Stimulated activated CD8-positive, alpha-beta memory T cell treated with anti-CD3 and anti-CD28 coated beads, Interleukin-12 subunit alpha, Interleukin-12 subunit beta, amount 100 ng/mL, for 4 hours (primary cell): ENCODE measurements around the gene IMP3.

Experiments
- DNase-seq: peaks from one replicate; pipeline ENCODE4 v3.0.0-alpha.2; 2020; ENCODE audit warnings: low read depth

Gene IMP3

DNA sequence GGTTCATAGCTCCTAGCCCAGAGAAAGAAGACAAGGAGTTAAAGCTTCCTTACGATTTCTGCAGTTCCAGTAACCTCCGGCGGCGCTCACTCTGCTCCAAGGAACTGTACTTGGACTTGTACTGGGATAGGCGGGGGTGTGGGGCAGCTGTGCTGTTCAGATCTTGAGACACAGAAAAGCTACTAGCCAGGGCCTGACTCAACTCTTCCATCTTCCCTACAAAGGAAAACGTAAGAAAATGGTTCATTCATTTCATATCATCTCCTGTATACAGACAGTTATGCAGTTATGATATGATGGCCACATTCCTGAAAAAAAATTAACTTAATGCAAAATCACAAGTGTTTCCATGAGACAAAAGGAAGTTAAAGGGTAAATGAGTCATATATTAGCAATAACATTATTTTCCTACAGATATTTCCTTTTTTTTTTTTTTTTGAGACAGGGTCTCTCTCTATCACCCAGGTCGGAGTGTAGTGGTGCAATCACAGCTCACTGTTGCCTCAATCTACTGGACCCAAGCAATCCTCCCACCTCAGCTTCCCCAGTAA lies 19.1 kb downstream of the IMP3 start:
- no peak for DNase-seq

GRCh38 chr15:75620058-75620820 lies 19.8 kb downstream of the IMP3 start:
- DNase-seq: no peak

DNA sequence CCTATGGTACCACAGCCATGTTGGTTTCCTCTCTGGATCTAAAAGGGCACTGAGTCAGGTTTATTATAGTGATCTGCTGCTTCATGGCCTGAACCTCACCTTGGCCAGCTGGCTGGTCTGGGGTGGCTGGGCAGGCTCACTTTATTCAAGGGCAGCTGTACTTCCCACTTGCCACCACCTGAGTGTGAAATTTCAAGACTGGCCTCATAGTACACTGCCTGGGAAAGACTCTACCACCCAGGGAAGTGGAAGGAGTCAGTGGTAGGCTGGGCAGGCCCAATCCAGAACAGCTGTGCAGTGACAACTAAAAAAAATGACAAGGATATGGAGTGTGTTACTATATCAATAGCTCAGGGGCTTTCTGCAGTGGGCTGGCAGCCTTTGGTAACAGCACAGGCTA lies 23.3 kb downstream of the IMP3 start:
- no peak for DNase-seq

DNA sequence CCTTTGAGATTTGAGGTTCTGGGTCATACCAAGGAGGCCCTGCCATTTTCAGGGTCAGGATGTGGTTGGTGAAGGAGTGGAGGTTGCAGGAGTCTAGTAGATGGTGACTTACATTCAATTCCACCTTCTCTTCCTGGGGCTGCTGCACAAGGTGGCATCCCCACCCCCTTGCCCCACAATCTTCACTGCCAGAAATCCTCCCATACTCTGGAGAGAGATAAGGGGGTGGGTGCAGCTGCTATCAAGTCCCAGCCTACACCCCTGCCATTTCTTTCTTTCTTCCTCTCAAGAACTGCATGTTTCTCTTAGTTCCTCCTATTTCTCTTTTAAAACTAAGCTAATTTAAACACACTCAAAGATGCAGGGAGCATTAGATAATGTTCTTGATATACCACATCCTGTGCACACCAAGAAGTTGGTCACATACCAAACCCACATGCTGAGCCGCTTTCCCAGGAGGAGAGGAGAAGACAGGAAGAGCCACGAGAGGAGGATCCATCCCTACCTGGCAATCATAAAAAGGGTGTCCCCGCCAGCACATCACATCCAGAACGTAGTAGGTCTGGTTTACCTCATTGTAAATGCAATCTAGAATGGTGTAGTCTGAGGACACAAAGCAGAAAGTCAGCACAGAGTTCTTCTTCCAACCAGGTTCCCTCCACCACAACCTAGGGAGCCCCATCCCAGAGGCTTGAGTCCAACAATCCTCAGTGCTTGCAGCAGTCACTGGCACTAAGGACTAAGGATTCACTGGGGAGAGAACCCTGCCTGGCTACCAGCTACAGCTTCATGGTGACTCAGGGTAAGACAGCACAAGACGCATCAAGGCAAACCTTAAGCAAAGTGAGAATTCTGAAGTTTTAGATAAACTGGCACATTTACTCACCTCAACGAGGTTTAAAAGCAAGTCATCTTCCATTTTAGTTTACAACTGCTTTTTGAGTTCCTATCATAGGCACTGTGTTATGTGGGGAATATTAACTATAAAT lies 33.0 kb downstream of the IMP3 start:
- no peak for DNase-seq

- DNase-seq: no peak
These were observed 34.0 kb downstream of the IMP3 start for GRCh38 chr15:75606026-75606425.

GRCh38 chr15:75599401-75599800 lies 40.6 kb downstream of the IMP3 start:
- DNase-seq: no peak

DNA sequence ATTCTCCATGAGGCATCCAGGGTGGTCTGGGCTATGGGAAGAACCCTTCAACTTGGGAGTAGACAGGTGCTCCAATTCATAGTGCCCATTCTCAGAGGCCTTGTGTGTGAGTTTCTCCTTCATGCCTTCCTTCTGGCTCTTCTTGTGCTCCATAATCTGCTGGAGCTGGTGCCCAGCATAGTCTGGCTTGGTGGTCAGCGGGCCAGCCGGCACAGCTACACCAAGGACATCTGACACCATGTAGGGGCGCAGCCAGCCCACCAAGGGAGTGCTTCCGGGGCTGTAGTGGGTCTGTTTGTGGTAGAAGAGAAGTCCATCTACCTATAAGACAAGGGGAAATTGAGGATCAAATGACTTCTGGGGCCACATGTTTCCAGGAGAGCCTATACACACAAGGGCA lies 41.7 kb downstream of the IMP3 start:
- no peak for DNase-seq

DNA sequence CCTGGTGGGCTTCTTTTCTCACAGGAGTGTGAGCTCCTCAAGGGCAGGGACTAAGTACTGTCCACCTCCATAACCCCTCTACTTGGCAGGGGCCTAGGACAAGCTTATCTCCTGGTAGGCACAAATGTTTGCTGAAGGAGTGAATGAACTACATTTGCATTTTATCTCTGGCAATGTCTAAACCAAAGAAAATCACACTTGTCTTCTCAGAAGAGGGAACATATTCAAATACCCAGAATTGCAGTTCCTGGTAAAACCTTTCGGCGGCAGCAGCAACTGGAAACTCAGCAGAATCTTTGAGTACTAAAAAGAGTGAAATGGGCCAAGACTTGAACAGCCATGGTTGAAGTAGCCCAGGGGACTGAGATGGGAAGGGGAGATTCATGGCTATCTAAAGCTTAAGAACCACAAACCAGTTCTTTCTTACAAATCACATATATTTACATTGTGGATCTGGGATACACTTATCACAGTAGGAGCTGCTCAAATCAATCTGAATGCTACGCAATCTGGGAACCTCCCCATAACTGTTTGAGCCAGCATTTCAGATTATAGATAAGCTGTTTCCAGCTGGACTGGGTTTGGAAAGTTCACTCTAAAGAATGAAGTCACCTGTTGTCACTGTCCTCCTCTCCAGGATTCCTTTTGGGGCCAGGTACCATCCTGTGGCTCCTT lies 42.2 kb downstream of the IMP3 start:
- DNase-seq: no peak

DNA sequence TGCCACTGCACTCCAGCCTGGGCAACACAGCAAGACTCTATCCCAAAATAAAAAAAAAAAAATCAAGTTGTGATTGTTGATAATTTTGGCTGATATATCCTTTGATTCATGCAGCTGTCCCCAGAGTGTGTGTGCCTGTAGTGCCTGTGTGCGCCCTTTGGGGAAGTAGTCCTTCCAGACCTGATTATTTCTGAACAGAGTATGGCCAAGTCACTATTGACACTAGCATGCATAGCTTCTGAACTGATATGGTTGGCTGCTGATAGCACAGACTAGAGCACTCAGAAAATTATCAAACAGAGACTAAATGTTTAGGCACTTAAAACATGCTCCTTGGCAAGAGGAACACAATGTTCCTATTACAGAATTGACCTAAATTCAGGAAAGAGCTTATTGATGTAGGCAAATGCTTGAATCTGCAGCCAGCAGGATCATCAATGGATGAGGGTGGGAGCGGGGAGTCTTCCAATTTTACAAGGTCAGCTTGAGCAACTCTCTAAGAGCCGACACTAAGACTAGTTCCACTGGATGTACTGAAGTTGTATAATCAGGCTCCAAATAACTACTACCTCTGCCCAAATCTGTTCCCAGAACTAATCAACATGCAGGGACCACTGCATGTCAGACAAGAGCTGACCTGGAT lies 43.2 kb downstream of the IMP3 start:
- no peak for DNase-seq

DNA sequence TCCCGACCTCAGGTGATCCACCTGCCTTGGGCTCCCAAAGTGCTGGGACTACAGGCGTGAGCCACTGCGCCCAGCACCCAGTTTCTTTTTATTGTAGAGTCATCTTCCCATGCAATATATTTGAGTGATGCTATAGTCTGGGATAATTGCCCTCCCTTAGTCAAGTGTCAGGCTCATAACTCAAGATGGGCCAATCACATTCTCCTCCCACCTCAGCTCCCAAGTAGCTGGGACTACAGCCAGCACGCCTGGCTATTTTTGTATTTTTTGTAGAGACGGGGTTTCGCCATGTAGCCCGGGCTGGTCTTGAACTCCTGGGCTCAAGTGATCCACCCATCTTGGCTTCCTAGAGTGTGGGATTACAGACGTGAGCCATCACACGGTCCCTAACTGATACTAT lies 45.7 kb downstream of the IMP3 start:
- DNase-seq: no peak

DNA sequence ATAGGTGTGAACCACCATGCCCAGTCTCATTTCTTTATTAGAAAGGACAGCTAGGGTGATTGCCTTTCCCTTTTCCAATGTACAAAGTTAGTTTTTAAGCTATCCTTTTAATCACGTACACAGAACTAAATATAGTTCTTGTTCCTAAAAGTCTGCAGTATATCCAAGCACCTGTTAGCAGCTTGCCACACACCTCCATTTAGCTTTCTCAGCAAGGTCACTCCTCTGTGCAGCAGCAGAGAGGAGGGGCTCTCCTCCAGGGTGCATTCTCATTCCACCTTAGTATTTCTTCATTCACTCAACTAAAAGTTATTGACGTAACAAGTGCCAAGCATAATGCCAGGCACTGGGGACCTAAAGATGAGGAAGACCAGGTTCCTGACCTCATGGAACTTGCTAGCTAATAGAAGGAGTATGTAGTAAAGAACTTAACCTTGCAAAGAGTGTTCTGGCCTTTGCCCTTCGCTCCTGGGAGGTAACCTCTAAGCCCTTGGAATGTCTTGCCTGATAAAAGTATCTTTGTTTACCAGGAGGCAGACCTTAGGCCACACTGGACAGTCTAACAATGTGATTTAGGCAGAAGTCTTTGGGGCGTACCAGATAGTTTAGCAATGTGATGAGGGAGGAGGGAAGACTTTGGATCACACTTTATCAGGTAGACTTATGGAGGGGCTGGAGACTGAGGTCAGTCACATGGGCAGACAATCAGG lies 48.2 kb downstream of the IMP3 start:
- DNase-seq: no peak

DNA sequence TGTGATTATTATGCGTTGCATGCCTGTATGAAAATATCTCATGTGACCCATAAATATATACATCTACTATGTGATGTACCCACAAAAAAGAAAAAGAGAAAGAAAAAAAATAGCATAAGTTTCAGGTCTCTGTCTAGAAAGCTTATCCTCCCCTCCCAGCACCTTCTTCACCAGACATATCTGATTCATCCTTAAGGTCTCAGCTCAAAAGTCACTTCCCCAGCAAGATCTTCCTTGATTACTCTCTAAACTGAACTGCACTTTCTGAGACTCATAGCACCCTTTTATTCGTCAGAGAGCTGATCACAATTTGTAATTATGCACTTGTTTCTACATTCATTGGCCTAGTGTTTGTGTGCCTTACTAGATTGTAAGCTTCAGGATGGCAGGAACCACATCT lies 49.8 kb downstream of the IMP3 start:
- DNase-seq: no peak
